ENCODE measurements around the gene MAPK11. TPM values are rescaled to one million over a fixed set of nuclear protein-coding genes. Genes with fewer than 3 reads are reported as not detected.

The MAPK11 gene
- total RNA-seq, 2 experiments from 2014 or later: 5.9 to 6.2 TPM

- DNase-seq (peak; percentile 57), ATAC-seq (peak; percentile 38)
- Mint-ChIP-seq H3K27ac (no peak overlapping the region), H3K9me3 (no peaks in the 10 kb centered on the region), H3K4me1 (ENCODE audit: low read depth) (peaks cover 6% of the 10 kb centered on the region), H3K27me3 (peaks cover 20% of the 10 kb centered on the region), H3K4me3 (peak overlapping the region; percentile 61), H3K36me3 (ENCODE audit: low read depth) (no peaks in the 10 kb centered on the region)
- ChIA-PET POLR2A (interaction anchor here (0.9 to 1.9 kb wide), 2 partner anchors 17 to 18 kb away, joined by 3 to 6 read pairs; no protein-coding TSS in a partner anchor), CTCF (interaction anchor here (1.1 to 1.8 kb wide), 4 partner anchors 10 to 22 kb away, joined by 3 to 7 read pairs (median 4); partner anchors contain the start of gene HDAC10)
- no peak for TF ChIP-seq CTCF (IDR thresholded peaks at IDR 0.05)
- intact Hi-C loops (cut with micrococcal nuclease): no loop called here
These were observed 7.7 kb downstream of the MAPK11 start for GRCh38 chr22:50262460-50262911.

GRCh38 chr22:50261615-50262459, 8.3 kb downstream of the MAPK11 start, which contains the start of gene MAPK12:
Gene MAPK12 (minus strand): TSS chr22:50261683. CDS start chr22:50261509, 174 bp downstream.
- Mint-ChIP-seq H3K9me3 (no peaks in the 10 kb centered on the region), H3K4me1 (ENCODE audit: low read depth) (peaks cover 6% of the 10 kb centered on the region), H3K27ac (no peak within 1 kb of the TSS), H3K36me3 (ENCODE audit: low read depth) (no peaks in the 10 kb centered on the region), H3K27me3 (peaks cover 20% of the 10 kb centered on the region), H3K4me3 (peak within 1 kb of the TSS; percentile 61)
- CTCF ChIA-PET: interaction anchor here (0.8 to 1.8 kb wide), 8 partner anchors 9 to 264 kb away, joined by 3 to 7 read pairs (median 4); partner anchors contain the start of genes HDAC10 and SCO2
- POLR2A ChIA-PET: interaction anchor here (1.9 kb wide), 1 partner anchor 16 kb away, joined by 6 read pairs; no protein-coding TSS in a partner anchor
- no peak for TF ChIP-seq CTCF (IDR thresholded peaks at IDR 0.05)
- no peak for ATAC-seq
- no peak for DNase-seq
- intact Hi-C loops (cut with micrococcal nuclease): no loop called here

- no peak for TF ChIP-seq CTCF (IDR thresholded peaks at IDR 0.05)
- POLR2A ChIA-PET: no interaction called here
- H3K4me1 Mint-ChIP-seq (ENCODE audit: low read depth): peaks cover 6% of the 10 kb centered on the region
- peak; percentile 57 for DNase-seq
- H3K27me3 Mint-ChIP-seq: peaks cover 20% of the 10 kb centered on the region
- H3K9me3 Mint-ChIP-seq: no peaks in the 10 kb centered on the region
- H3K4me3 Mint-ChIP-seq: peak overlapping the region; percentile 52
- no peak overlapping the region for H3K27ac Mint-ChIP-seq
- no peaks in the 10 kb centered on the region for H3K36me3 Mint-ChIP-seq (ENCODE audit: low read depth)
- CTCF ChIA-PET: interaction anchor here (0.8 to 1.5 kb wide), 5 partner anchors 10 to 264 kb away, joined by 3 to 7 read pairs (median 4); partner anchors contain the start of genes HDAC10 and SCO2
- intact Hi-C loops (cut with micrococcal nuclease): no loop called here
- peak; percentile 57 for ATAC-seq
These were observed 9.2 kb downstream of the MAPK11 start for GRCh38 chr22:50260801-50261614.

GRCh38 chr22:50260434-50260800, 9.8 kb downstream of the MAPK11 start:
- Mint-ChIP-seq H3K36me3 (ENCODE audit: low read depth) (no peaks in the 10 kb centered on the region), H3K4me3 (peak overlapping the region; percentile 52), H3K9me3 (no peaks in the 10 kb centered on the region), H3K27me3 (peaks cover 20% of the 10 kb centered on the region), H3K4me1 (ENCODE audit: low read depth) (peaks cover 6% of the 10 kb centered on the region), H3K27ac (no peak overlapping the region)
- POLR2A ChIA-PET: interaction anchor here (0.6 kb wide), 1 partner anchor 8 kb away, joined by 3 read pairs; no protein-coding TSS in a partner anchor
- ATAC-seq (no peak), DNase-seq (no peak)
- TF ChIP-seq CTCF (IDR thresholded peaks at IDR 0.05): no peak
- CTCF ChIA-PET: interaction anchor here (1.1 to 1.5 kb wide), 3 partner anchors 9 to 238 kb away, joined by 4 to 7 read pairs (median 5); partner anchors contain the start of gene HDAC10
- intact Hi-C loops (cut with micrococcal nuclease): no loop called here
